HL-60 (cell line): ENCODE data around the gene ANO3.

Experiments
- DNase-seq, 2 experiments: peaks; one replicate each; pipeline ENCODE4 v3.0.0-alpha.2; 2010 to 2020; ENCODE audit warnings: low read depth in 1 of 2, low spot score in 1 of 2
- H3K27ac ChIP-seq: fragments of 250-450 bp; sonication (Bioruptor Pico); replicated peaks from 2 replicates; pipeline ENCODE4 v1.5.1; 2020; ENCODE audit warnings: mild to moderate bottlenecking, moderate library complexity
- H3K27me3 ChIP-seq: fragments of 250-450 bp; sonication (Bioruptor Pico); 2 replicates; pipeline ENCODE4 v1.5.1; 2021; ENCODE audit warnings: mild to moderate bottlenecking, moderate library complexity; ENCODE audit not compliant: insufficient read depth, poor library complexity, severe bottlenecking
- H3K4me3 ChIP-seq: replicated peaks from 2 replicates; pipeline ENCODE4 v1.5.1; 2011; ENCODE audit warnings: mild to moderate bottlenecking, control low read depth, low read length; ENCODE audit not compliant: insufficient read depth
- GABPA ChIP-seq: IDR thresholded peaks from 2 replicates; pipeline ENCODE4 v1.6.1; 2012; ENCODE audit warnings: low read depth
- POLR2AphosphoS5 ChIP-seq: IDR thresholded peaks from 2 replicates; pipeline ENCODE4 v1.6.1; 2012; ENCODE audit warnings: low read depth
- SPI1 ChIP-seq: IDR thresholded peaks from 2 replicates; pipeline ENCODE4 v1.6.1; 2012; ENCODE audit warnings: low read depth, mild to moderate bottlenecking, borderline replicate concordance
- TF ChIP-seq, protein P1 (sequence below): IDR thresholded peaks from 2 replicates; pipeline ENCODE4 v1.6.1; 2012; ENCODE audit warnings: low read depth; ENCODE audit not compliant: insufficient replicate concordance
- TF ChIP-seq, protein P2 (sequence below): IDR thresholded peaks from one replicate; pipeline ENCODE4 v1.5.1; 2011; ENCODE audit warnings: low read length, control low read depth, inconsistent platforms; ENCODE audit not compliant: insufficient read depth

Gene ANO3

GRCh38 chr11:26599425-26599824 lies 267.5 kb downstream of the ANO3 start:
- peak; percentile 31 to 55 for DNase-seq
- TF ChIP-seq, protein P1, sequence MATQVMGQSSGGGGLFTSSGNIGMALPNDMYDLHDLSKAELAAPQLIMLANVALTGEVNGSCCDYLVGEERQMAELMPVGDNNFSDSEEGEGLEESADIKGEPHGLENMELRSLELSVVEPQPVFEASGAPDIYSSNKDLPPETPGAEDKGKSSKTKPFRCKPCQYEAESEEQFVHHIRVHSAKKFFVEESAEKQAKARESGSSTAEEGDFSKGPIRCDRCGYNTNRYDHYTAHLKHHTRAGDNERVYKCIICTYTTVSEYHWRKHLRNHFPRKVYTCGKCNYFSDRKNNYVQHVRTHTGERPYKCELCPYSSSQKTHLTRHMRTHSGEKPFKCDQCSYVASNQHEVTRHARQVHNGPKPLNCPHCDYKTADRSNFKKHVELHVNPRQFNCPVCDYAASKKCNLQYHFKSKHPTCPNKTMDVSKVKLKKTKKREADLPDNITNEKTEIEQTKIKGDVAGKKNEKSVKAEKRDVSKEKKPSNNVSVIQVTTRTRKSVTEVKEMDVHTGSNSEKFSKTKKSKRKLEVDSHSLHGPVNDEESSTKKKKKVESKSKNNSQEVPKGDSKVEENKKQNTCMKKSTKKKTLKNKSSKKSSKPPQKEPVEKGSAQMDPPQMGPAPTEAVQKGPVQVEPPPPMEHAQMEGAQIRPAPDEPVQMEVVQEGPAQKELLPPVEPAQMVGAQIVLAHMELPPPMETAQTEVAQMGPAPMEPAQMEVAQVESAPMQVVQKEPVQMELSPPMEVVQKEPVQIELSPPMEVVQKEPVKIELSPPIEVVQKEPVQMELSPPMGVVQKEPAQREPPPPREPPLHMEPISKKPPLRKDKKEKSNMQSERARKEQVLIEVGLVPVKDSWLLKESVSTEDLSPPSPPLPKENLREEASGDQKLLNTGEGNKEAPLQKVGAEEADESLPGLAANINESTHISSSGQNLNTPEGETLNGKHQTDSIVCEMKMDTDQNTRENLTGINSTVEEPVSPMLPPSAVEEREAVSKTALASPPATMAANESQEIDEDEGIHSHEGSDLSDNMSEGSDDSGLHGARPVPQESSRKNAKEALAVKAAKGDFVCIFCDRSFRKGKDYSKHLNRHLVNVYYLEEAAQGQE = no peak
- TF ChIP-seq GABPA = no peak
- no peak for TF ChIP-seq SPI1
- no peak for TF ChIP-seq POLR2AphosphoS5
- TF ChIP-seq, protein P2, sequence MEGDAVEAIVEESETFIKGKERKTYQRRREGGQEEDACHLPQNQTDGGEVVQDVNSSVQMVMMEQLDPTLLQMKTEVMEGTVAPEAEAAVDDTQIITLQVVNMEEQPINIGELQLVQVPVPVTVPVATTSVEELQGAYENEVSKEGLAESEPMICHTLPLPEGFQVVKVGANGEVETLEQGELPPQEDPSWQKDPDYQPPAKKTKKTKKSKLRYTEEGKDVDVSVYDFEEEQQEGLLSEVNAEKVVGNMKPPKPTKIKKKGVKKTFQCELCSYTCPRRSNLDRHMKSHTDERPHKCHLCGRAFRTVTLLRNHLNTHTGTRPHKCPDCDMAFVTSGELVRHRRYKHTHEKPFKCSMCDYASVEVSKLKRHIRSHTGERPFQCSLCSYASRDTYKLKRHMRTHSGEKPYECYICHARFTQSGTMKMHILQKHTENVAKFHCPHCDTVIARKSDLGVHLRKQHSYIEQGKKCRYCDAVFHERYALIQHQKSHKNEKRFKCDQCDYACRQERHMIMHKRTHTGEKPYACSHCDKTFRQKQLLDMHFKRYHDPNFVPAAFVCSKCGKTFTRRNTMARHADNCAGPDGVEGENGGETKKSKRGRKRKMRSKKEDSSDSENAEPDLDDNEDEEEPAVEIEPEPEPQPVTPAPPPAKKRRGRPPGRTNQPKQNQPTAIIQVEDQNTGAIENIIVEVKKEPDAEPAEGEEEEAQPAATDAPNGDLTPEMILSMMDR = no peak
- Histone ChIP-seq H3K27me3 (no peaks in the 10 kb centered on the region), H3K27ac (peak overlapping the region; percentile 58), H3K4me3 (no peak overlapping the region)

- TF ChIP-seq POLR2AphosphoS5 (no peak), GABPA (no peak)
- DNase-seq = no peak
- H3K4me3 ChIP-seq = no peak overlapping the region
- H3K27ac ChIP-seq = peak overlapping the region; percentile 53
- H3K27me3 ChIP-seq = no peaks in the 10 kb centered on the region
Observed at GRCh38 chr11:26599876-26600434, 268.0 kb downstream of the ANO3 start.

GRCh38 chr11:26607725-26608506 lies 276.0 kb downstream of the ANO3 start:
- Histone ChIP-seq H3K27ac (no peak overlapping the region), H3K4me3 (no peak overlapping the region), H3K27me3 (no peaks in the 10 kb centered on the region)
- DNase-seq = no peak
- TF ChIP-seq GABPA = no peak
- TF ChIP-seq, protein P2 = no peak
- TF ChIP-seq, protein P1 = no peak
- no peak for TF ChIP-seq POLR2AphosphoS5

DNA sequence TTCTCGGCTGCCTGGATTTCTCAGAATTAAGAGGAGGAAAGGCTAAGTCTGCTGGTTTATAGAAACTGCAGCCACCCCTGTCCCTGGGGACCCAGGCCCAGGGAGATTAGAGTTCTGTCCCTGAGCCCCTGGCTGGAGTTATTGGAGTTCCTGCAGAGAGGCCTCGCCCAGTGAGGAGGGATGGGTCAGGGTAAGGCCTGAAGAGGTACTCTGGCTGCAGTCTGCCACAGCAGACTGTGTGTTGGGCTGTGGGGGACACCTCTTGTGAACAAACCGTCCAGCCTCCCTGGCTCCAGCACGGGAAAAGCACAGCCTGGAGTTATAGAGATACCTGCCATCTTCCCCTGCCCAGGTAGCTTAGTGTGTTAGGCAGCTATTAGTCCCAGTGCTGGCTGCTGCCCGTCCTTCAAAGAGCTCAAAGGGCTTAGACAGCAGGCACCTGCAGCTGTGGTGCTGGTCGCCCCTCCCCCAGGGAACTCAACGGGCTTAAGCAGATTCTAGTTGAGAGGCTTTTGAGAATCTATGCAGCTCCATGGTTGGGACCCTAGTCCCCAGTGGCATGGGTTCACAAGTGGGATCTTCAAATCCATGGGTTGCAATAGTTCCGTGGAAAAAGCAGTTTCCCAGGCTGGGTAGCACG lies 276.7 kb downstream of the ANO3 start:
- no peak overlapping the region for H3K27ac ChIP-seq
- H3K27me3 ChIP-seq = no peaks in the 10 kb centered on the region
- DNase-seq = no peak
- H3K4me3 ChIP-seq = no peak overlapping the region
- no peak for TF ChIP-seq GABPA
- TF ChIP-seq, protein P2 = no peak
- TF ChIP-seq POLR2AphosphoS5 = no peak
- TF ChIP-seq SPI1 = no peak
- TF ChIP-seq, protein P1 = no peak
